NCI-H128 (cell line): ENCODE data around the gene RNU4-1.
"Not testable (repeated sequence)": the region's sequence is repeated elsewhere in the genome, so short reads cannot be mapped to it uniquely, and the experiment has no call there.

Experiments used
- DNase-seq: peaks from one replicate; lab custom pipeline; 2025; ENCODE audit not compliant: unreplicated experiment; lab: John Stamatoyannopoulos, UW

The RNU4-1 gene

GRCh38 chr12:120259418-120260202 is 33.4 kb downstream of the RNU4-1 start:
- DNase-seq: no peak

- no peak for DNase-seq
Measured at GRCh38 chr12:120258323-120258896, 34.6 kb downstream of the RNU4-1 start.

GRCh38 chr12:120257041-120257821 is 35.8 kb downstream of the RNU4-1 start:
- no peak for DNase-seq

DNA sequence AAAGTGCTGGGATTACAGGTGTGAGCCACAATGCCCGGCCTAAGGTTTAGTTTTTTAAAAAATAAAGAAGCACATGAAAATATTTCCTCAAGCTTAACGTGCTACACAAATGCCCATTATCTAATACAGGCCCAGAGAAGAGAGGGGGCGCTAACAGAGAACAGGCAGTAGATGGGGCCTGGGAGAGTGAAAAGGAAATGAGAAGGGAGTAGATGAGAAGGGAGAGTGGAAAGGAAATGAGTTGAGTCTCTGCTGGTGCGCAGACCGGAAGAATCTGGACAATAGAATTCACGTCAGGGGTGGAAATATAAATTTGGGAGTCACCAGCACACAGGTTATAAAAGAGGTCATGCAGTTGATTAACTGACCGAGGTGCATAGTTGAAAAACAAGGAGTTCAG is 38.2 kb downstream of the RNU4-1 start:
- DNase-seq: no peak

DNA sequence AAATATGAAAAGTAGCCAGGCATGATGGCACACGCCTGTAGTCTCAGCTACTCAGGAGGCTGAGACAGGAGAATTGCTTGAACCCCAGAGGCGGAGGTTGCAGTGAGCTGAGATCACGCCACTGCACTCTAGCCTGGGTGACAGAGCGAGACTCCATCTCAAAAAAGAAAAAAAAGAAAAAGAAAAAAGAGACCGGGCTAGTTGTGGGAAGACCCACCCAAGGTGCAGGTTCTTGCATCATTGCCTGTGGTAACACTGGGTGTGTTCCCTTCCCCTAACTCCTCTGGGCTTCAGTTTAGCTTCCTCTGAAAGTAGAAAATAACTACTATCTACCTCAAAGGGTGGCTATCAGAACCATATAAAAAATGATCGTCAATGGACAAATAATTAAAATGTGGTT is 39.7 kb downstream of the RNU4-1 start:
- DNase-seq: not testable (repeated sequence)

DNA sequence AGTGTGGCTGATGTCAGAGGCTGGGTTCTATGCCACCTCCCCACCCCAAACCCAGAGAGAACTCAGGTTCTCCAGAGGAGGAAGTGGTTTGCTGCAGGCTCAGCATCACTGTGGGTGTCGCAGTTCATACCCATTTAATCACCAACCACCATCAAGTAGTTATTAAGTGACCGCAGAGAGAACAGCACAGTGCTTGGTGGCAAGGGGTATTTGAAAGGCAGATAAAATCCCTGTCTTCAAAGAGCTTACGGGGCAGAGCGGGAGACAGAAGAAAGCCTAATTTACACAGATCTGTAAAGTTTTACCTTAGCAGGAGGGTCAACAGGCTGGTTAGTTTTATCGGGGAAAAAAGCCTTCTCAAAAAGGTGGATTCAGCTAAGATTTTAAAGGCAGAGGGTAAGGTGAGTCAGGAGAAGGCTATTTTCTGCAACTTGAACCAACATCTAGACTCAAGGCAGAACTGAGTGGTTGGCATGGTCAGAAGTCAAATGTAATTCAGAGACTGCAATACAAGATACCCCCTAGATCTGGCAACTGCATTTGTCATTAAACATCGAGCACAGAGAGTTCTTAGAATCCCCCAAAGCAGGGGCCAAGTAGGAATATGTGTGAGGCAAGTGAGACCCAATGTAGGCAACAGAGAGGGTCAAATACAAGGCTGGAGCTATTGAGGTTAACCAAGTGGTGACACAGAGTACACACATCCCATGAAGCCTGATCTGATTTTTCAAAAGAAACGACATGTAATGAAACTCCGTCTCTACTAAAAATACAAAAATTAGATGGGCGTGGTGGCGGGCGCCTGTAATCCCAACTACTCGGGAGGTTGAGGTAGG is 40.7 kb downstream of the RNU4-1 start:
- no peak for DNase-seq

- not testable (repeated sequence) for DNase-seq
Measured at GRCh38 chr12:120251364-120252070, 41.5 kb downstream of the RNU4-1 start.

- no peak for DNase-seq
Measured at GRCh38 chr12:120249875-120250795, 42.9 kb downstream of the RNU4-1 start.

- DNase-seq: no peak
Measured at GRCh38 chr12:120249266-120249874, 43.7 kb downstream of the RNU4-1 start.

GRCh38 chr12:120247621-120248030 is 45.4 kb downstream of the RNU4-1 start:
- no peak for DNase-seq

GRCh38 chr12:120247183-120247582 is 45.9 kb downstream of the RNU4-1 start:
- no peak for DNase-seq

GRCh38 chr12:120246705-120247104 is 46.3 kb downstream of the RNU4-1 start:
- not testable (repeated sequence) for DNase-seq
